HepG2 (cell line): ENCODE results near the gene TBC1D22A. TPM values are rescaled to one million over a fixed set of nuclear protein-coding genes. Genes with fewer than 3 reads are reported as not detected.

Experiments
- ATAC-seq: fragments of 200-7000 bp; cut with Tn5 transposase; 3 replicates; pipeline ENCODE4 v1.9.1; 2020; ENCODE audit warnings: mild to moderate bottlenecking, moderate library complexity
- BruUV-seq: library from RNA; stranded (reverse); fragments of 400-500 nt; replicated peaks from 2 replicates; lab custom pipeline; 2021; lab: Mats Ljungman, UMichigan
- CTCF ChIA-PET: fragments of 300-600 bp; formaldehyde crosslinking; extraction: SDS; loops from one replicate; lab custom pipeline; 2021; ENCODE audit warnings: low total read pairs, inconsistent platforms, low intra/inter-chr PET ratio; lab: Yijun Ruan, JAX
- POLR2A ChIA-PET: fragments of 350-600 bp; sonication (Branson Sonifier 250); formaldehyde crosslinking; loops from one replicate; lab custom pipeline; 2020; ENCODE audit warnings: antibody characterized with exemption, inconsistent platforms; lab: Yijun Ruan, JAX
- DNase-seq: peaks from one replicate; pipeline ENCODE4 v3.0.0-alpha.2; 2015; ENCODE audit warnings: low spot score
- FAIRE-seq: peaks from 3 replicates; lab custom pipeline; 2011; peaks lifted over from hg19 to GRCh38; lab: Jason Lieb, UNC
- H2AFZ ChIP-seq: one replicate; pipeline ENCODE4 v1.6.1; 2011; ENCODE audit warnings: low read length, inconsistent platforms
- H3K27ac ChIP-seq: fragments of 300-600 bp; 3 replicates; pipeline ENCODE4 v1.8.0; 2011; ENCODE audit warnings: mixed run types, mild to moderate bottlenecking, mixed read lengths, low read length, inconsistent platforms; ENCODE audit not compliant: insufficient read depth; ENCODE audit errors: extremely low read length
- H3K27me3 ChIP-seq, 2 experiments: fragments of 200-600 bp in 1 of 2; 2 replicates in 1 of 2; 3 replicates in 1 of 2; pipeline versions ENCODE4 v1.6.0 to v1.8.0; 2011; ENCODE audit warnings: low read length in 2 of 2, mild to moderate bottlenecking in 2 of 2, moderate library complexity in 2 of 2, inconsistent platforms in 1 of 2; ENCODE audit not compliant: insufficient read depth in 2 of 2, control insufficient read depth in 1 of 2
- H3K36me3 ChIP-seq, 2 experiments: fragments of 200-600 bp in 1 of 2; replicated peaks in 1 of 2; 2 replicates in 1 of 2; 3 replicates in 1 of 2; pipeline versions ENCODE4 v1.5.1 to v1.8.0; 2011; ENCODE audit warnings: low read length in 2 of 2, inconsistent platforms in 1 of 2; ENCODE audit not compliant: insufficient read depth in 2 of 2, control insufficient read depth in 1 of 2
- H3K4me1 ChIP-seq: 2 replicates; pipeline ENCODE4 v1.5.1; 2012; ENCODE audit warnings: low read length, inconsistent platforms; ENCODE audit not compliant: insufficient read depth
- H3K4me2 ChIP-seq: 2 replicates; pipeline ENCODE4 v1.6.0; 2011; ENCODE audit warnings: low read depth, low read length, inconsistent platforms
- H3K4me3 ChIP-seq, 3 experiments: fragments of 200-600 bp in 1 of 3; sonication (generic), shearing (Covaris generic) in 1 of 3; replicated peaks in 1 of 3; 2 replicates each; pipeline ENCODE4 v1.5.1; 2011 to 2016; ENCODE audit warnings: low read length in 3 of 3, inconsistent platforms in 2 of 3, low read depth in 2 of 3, mild to moderate bottlenecking in 2 of 3, control low read depth in 1 of 3, mixed read lengths in 1 of 3; ENCODE audit not compliant: insufficient read depth in 1 of 3
- H3K79me2 ChIP-seq: one replicate; pipeline ENCODE4 v1.6.1; 2011; ENCODE audit warnings: low read length, inconsistent platforms; ENCODE audit not compliant: insufficient read depth
- H3K9ac ChIP-seq: 2 replicates; pipeline ENCODE4 v1.6.0; 2011; ENCODE audit warnings: mild to moderate bottlenecking, low read depth, low read length, inconsistent platforms; ENCODE audit not compliant: insufficient read depth
- H3K9me3 ChIP-seq: 2 replicates; pipeline ENCODE4 v1.5.1; 2012; ENCODE audit warnings: mild to moderate bottlenecking, low read length
- H4K20me1 ChIP-seq: 2 replicates; pipeline ENCODE4 v1.6.0; 2011; ENCODE audit warnings: inconsistent platforms, mild to moderate bottlenecking, low read length, moderate library complexity; ENCODE audit not compliant: insufficient read depth
- CBX5 ChIP-seq: sonication (generic); formaldehyde crosslinking; IDR thresholded peaks from 2 replicates; pipeline ENCODE4 v1.4.0; 2020; ENCODE audit warnings: missing genetic modification reagents, borderline replicate concordance
- DDIT3 ChIP-seq: sonication (generic); formaldehyde crosslinking; IDR thresholded peaks from 2 replicates; pipeline ENCODE4 v1.4.0; 2020; ENCODE audit warnings: mild to moderate bottlenecking, missing genetic modification reagents
- EHMT2 ChIP-seq: fragments of 200-600 bp; sonication (generic); IDR thresholded peaks from 2 replicates; pipeline ENCODE4 v1.7.0; 2017; ENCODE audit warnings: antibody characterized with exemption, low read depth, low read length, borderline replicate concordance
- GABPA ChIP-seq, 2 experiments: IDR thresholded peaks; 2 replicates each; pipeline ENCODE4 v1.6.1; 2011 to 2016; ENCODE audit warnings: low read depth in 2 of 2, low read length in 1 of 2, missing biosample characterization in 1 of 2, missing genetic modification characterization in 1 of 2
- MAFF ChIP-seq: IDR thresholded peaks from 2 replicates; pipeline ENCODE4 v1.6.1; 2011; ENCODE audit warnings: low read depth, low read length, improper control_type of control experiment
- MAFK ChIP-seq, 2 experiments: IDR thresholded peaks in 1 of 2; conservative IDR thresholded peaks in 1 of 2; 2 replicates each; pipeline ENCODE4 v1.6.1; 2011; ENCODE audit warnings: improper control_type of control experiment in 2 of 2, low read length in 2 of 2
- NR1H2 ChIP-seq: sonication (generic); formaldehyde crosslinking; IDR thresholded peaks from 2 replicates; pipeline ENCODE4 v1.8.1; 2022; ENCODE audit warnings: low read depth, missing genetic modification reagents, borderline replicate concordance
- TSC22D2 ChIP-seq: sonication (generic); formaldehyde crosslinking; IDR thresholded peaks from 2 replicates; pipeline ENCODE4 v1.5.1; 2020; ENCODE audit warnings: missing genetic modification reagents, mild to moderate bottlenecking, borderline replicate concordance
- ZBTB26 ChIP-seq: IDR thresholded peaks from 2 replicates; pipeline ENCODE4 v1.6.1; 2016; ENCODE audit warnings: missing compliant biosample characterization, missing genetic modification reagents, borderline replicate concordance
- ZMYM4 ChIP-seq: sonication (generic); formaldehyde crosslinking; IDR thresholded peaks from 2 replicates; pipeline ENCODE4 v1.8.1; 2023; ENCODE audit warnings: mild to moderate bottlenecking, missing genetic modification reagents
- WGBS: methylation state at CpG from one replicate; pipeline ENCODE4 v1.1.6; 2017; ENCODE audit warnings: low lambda C conversion rate; 5-methylcytosine and 5-hydroxymethylcytosine counted together
- in situ Hi-C: cut with HindIII; loops from 2 replicates; pipeline ENCODE4 v1.10.0; 2017; ENCODE audit warnings: low pct_unique_long_range_greater_than_20kb; ENCODE audit not compliant: extremely low pct_ligation_motif_present
- intact Hi-C: fragments of 100-400 bp; cut with micrococcal nuclease; formaldehyde crosslinking; loops from one replicate; pipeline ENCODE4 v1.10.0; 2022; ENCODE audit not compliant: unreplicated experiment
- polyA plus RNA-seq, 8 experiments: library from polyadenylated mRNA; depleted of rRNA in 3 of 8; stranded (reverse) in 7 of 8; unstranded in 1 of 8; fragments of >200 nt; fragmentation: Illumina TruSeq in 4 of 8; extraction: Trizol in 4 of 8; gene quantifications; 2 replicates each; pipeline versions ENCODE4 v1.2.1 to v1.2.3, GENCODE V29; 2011 to 2016; ENCODE audit warnings: low read depth in 4 of 8, missing spikeins in 1 of 8, mixed read lengths in 1 of 8; ENCODE audit not compliant: insufficient read depth in 1 of 8
- total RNA-seq, 5 experiments: library from RNA; depleted of rRNA; stranded (reverse); fragments of >200 nt; fragmentation: Illumina TruSeq; extraction: Trizol; gene quantifications; 2 replicates each; pipeline ENCODE4 v1.2.3, GENCODE V29; 2016; ENCODE audit warnings: low read depth in 1 of 5

Gene TBC1D22A
- total and polyA plus RNA-seq, 2 of the 13 experiments (the other 11 are each of a cell fraction or from before 2014, with no cell fraction given): 17.3 to 18.0 TPM

- Histone ChIP-seq H4K20me1 (no peaks in the 10 kb centered on the region), H3K4me3 (no peak overlapping the region), H3K36me3 (peaks cover 6 to 9% of the 10 kb centered on the region in 2 experiments; a peak in 3 of 5 replicates), H2AFZ (no peak overlapping the region), H3K4me1 (peaks cover 24% of the 10 kb centered on the region), H3K27ac (no peak overlapping the region), H3K27me3 (no peaks in the 10 kb centered on the region), H3K9me3 (no peaks in the 10 kb centered on the region), H3K79me2 (no peaks in the 10 kb centered on the region), H3K4me2 (no peak overlapping the region), H3K9ac (no peak overlapping the region)
- intact Hi-C loops: no loop called here
- in situ Hi-C loops: no loop called here
- ATAC-seq: no peak
- TF ChIP-seq ZMYM4 (CRISPR knock-in tag) (no peak), NR1H2 (no peak), ZBTB26 (CRISPR knock-in tag) (no peak), MAFF (peak; percentile 99), CBX5 (CRISPR knock-in tag) (no peak), TSC22D2 (no peak), DDIT3 (CRISPR knock-in tag) (no peak), EHMT2 (no peak), MAFK (conservative IDR thresholded peaks at IDR 0.05 in 1 of 2, IDR thresholded peaks at IDR 0.05 in 1 of 2; ENCODE audit: low read length in 2 of 2) (peak; percentile 97 to 99), GABPA (IDR thresholded peaks at IDR 0.05; ENCODE audit: low read depth, low read length) (no peak), GABPA (CRISPR knock-in tag; IDR thresholded peaks at IDR 0.05; ENCODE audit: low read depth) (no peak)
- no peak for DNase-seq
- ChIA-PET CTCF (no interaction called here), POLR2A (no interaction called here)
- no peak for FAIRE-seq
- no TSS peak for BruUV-seq
- 89% methylated on average over 9 of the region's 14 CpGs for WGBS
Measured at GRCh38 chr22:47053013-47053725, 290.7 kb downstream of the TBC1D22A start.
